Left colon (tissue), 2 donors: ENCODE results near the gene KLF13. TPM values are rescaled to one million over a fixed set of nuclear protein-coding genes. Genes with fewer than 3 reads are reported as not detected.
A peak's percentile ranks its signal among the peaks of the same experiment; 100 is the strongest.

ENCODE experiments used
- ATAC-seq: fragments of 200-7000 bp; cut with Tn5 transposase; one replicate; pipeline ENCODE4 v1.9.1; 2020; ENCODE audit warnings: mild to moderate bottlenecking, moderate library complexity
- DNase-seq, 2 donors: peaks; one replicate each; pipeline ENCODE4 v3.0.0-alpha.2; 2020
- intact Hi-C, 2 donors: fragments of 100-400 bp; cut with DNase I in 1 of 2; cut with micrococcal nuclease in 1 of 2; formaldehyde crosslinking; loops; one replicate each; pipeline versions ENCODE4 v1.11.2 to v1.14.0; 2022; cut with DNase I, micrococcal nuclease
- total RNA-seq, 2 donors: library from RNA; stranded (reverse); fragmentation: NEBNext Ultra II Directional; extraction: Animal tissue kit (Norgen Biotek cat#: 25700); gene quantifications; one replicate each; pipeline ENCODE4 v1.2.1, GENCODE V29; 2021
- donor health status: DM: no; HTN: no; CAD: no.
- donor health status: DM: yes; HTN: yes; CAD: no.

Gene KLF13
- total RNA-seq, 2 donors from 2014 or later, result 36.8 to 103 TPM

DNA sequence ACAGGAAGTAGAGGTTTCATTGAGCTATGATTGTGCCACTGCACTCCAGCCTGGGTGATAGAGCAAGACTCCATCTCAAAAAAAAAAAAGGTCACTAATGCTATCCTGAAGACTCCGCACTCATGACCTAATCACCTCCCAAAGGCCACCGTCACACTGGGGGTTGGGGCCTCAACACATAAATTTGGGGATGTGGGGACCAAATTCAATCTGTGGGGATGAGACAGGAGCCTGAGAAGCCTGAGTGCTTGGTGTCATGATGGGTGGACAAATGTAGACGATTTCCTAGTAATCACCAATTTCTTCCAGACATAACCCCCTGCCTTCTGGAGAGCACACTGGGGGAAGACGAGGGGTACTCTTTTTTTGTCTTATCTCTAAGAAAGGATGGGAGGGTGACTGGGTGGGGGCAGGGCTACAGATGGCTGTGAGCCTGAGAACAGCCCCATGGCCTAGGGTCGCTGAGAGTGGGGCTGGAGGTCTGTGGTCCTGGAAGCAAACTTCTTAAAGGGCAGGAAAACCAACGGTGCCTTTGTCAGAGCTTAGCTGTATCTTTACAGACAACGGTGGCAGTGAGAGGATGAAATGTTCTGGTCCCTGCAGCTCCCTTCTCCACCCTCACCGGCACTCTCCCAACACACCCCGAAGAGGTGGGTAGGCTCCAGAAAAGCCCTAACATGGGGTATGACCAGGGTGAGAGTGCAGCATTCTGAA lies 16.6 kb upstream of the KLF13 start:
- intact Hi-C loops, result no loop called here
- no peak for DNase-seq
- no peak for ATAC-seq

DNA sequence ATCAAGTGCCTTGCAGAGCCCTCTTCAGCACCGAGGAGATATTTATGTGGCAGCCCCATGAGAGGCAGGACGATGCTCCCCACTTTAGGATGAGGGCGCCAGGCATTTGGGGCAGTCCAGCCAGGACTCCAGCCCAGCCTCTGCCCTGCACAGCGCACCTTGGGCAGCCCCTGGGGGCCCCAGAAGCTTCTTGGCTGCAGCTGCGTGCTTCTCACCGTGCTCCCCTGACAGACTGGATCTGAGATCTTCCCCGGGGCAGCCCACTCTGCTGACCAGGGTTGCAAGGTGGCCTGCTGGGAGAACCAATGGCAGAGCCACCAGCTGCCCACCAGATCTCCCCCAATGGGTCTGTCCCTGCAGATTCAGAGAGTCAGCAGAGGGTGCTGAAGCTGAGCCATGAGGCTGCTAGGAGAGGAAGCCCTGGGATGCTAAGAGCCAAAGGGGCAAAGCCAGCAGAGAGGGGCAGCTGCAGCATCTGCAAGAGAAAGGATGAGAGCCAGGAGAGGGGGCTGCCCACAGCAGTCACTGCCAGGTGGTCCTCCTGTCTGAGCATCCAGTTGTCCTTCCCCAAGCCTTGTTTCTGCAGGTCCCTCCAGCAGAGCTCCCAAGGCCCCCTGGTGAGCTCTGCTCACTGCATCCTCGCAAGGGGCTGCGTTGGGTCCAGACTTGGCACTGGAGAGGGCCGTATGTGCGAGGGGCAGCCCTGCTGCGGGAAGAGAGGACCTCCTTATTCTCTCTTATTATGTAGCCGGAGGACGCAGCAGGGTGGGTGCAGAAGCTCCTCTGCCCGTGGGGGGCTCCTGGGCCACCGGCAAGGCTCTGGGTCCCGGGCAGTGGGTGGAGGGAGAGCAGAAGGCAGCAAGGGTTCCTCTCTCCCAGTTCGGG lies 14.7 kb upstream of the KLF13 start:
- ATAC-seq (no peak), DNase-seq (no peak)
- intact Hi-C loops, result no loop called here

DNA sequence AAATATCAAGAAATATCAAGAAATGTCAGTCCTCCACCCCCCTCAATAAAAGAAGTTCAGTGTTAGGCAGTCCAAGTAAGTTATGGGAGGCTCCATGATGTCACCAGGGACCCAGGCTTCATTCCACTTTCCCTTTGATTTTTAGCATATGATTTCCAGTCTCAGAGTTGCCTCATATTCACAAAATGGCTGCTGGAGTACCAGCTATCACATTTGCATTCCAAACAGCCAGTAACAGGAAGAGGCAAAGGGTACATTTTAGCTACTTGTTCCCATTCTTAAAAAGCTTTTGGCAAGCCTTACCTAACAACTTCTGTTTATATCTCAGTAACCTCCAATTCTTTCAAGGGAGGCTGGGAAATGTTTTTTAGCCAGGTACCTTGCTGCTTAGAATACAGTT lies 13.4 kb upstream of the KLF13 start:
- intact Hi-C loops, result no loop called here
- DNase-seq (no peak), ATAC-seq (no peak)

DNA sequence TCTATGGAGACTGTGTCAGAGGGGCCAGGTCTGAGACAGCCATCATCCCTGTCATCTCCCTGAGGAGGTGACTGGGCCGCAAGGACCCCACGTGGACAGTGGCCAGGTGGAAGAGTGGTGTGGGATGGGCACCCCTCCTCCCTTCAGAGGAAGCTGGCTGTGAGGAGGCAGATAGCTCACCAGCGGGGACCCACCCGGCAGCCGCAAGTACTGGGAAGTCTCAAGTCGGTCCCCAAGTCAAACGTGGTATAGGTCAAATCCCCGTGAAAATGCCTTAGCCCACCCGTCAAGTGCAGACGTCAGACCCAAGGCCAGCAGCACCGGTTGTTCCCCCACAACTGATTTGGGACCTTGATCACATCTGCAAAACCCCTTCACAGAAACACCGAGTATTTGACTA lies 12.3 kb upstream of the KLF13 start:
- intact Hi-C loops, result no loop called here
- no peak for DNase-seq

DNA sequence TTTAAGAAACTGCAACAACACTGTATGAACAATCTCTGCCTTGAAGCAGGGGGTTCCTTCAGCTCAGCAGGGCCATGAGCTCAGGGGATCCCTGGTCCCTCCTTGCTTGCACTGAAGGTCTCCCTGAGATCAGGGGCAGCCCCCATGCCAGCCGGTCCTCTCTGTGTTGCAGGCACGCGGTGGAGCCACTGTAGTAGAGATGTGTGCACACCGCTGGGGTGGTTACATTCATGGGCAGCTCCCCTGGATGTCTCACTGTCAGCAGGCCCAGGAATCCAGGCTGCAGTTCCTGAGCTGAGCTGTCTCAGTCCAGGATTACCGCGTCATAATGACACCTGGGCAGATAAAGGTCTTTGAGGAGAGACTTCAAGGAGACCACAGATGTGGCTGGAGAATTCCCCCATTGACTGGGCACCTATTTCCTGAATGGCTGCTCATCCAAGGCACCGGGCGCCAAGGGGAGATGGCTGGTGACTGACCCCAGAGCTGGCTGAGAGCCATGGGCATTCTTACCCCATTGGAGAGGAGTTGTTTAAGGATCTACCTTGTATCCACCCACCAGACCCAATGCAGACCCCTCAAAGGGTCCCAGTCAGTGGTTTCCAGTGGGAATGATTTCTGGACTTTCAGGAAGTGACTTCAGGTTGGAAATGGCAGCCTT lies 10.4 kb upstream of the KLF13 start:
- intact Hi-C loops, result no loop called here
- ATAC-seq, result no peak
- no peak for DNase-seq

More for the DNA sequence above, 12.3 kb upstream of the KLF13 start:
- no peak for ATAC-seq

DNA sequence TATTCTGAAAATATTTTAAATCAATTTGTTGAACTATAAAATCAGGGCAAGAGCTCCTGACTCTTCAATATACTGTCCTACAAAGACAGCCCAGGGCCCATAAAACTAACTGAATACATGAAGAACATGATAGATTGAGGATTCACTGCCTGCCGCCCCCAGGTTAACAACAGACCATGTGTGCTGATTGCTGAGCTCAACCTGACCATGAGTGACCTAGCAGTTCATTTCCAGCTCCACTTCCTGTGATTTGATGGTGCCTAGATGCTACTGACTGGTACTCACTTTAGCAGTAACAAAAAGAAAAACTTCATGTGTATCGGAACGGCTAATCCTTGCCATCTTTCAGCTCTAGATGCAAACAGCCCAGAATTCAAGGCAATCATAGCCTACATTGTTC lies 9.6 kb upstream of the KLF13 start:
- ATAC-seq (no peak), DNase-seq (no peak)
- intact Hi-C loops, result no loop called here

DNA sequence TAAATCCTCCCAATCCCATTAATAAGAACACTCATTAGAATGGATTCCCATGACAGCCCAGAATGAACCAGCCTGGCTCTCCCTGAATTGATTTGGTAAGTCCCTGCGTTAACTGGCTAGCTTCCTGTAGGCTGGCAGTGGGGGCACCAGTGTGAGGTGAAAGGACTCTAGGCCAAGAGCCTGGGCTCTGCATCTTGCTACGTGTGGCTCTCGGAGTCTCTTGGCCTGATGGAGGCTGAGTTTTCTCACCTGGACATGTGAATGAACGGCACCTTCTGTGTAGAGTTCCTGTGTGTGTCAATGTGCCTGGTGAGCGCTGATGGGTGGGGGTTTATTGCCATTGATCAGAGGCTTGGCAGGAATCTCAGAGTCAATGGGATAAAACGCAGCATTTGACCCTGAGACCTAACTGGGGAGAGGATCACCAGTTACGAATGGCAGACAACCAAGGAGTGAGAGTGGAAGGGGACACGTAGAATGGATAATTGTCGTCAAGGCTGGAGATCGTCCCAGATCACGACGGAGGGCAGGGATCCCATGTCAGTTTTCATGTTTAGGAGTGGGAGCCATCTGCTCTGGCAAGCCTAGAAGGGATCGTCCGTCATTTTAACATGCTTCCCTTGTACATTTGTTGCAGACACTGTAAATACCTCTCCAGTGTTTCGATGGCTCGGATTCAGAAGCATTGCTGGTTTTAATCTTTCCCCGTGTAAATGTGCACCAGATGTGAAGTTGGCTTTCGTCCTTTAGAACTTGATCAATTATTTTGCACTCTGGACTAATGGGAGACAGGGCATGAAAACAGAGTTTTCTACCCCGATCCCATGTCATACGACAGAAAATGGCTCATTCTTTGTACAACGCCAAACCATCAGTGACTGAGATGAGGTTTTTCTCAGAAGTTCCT lies 9.0 kb upstream of the KLF13 start:
- DNase-seq (no peak), ATAC-seq (no peak)
- intact Hi-C loops, result no loop called here

DNA sequence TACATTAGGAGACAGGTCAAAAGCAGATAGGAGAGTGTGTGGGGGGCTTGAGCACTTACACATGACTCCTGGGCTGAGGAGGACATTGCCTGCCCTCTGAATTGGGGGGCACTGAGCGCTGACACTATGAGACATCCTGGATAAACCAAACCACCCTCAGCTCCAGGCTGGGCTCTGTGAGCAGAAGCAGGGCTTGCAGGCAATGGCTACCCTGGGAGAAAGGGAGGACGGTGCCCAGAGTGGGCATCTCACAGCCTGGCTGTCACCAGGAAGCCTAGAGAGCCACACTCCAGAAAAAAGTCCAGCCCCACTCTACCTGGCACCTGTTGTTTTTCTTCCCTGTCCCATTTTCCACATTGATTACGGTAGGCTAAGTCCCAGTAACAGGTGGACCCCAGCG lies 8.2 kb upstream of the KLF13 start:
- intact Hi-C loops, result no loop called here
- DNase-seq (no peak), ATAC-seq (no peak)

DNA sequence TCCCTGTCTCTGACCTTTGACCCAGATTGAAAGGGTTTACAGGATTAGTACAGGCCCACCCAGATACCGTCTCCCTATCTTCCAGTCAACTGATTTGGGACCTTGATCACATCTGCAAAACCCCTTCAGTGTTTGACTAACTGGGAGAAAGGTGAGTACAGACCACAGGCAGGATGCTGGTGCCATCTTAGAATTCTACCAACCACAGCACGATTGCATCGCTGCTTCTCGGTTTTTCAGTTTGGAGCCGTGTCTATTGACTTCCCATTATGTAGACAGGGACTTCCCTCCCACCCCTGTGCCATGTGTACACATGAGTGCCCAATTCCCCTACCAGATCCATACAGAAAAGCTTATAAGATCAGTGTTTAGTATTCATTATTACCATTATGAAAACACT lies 6.6 kb upstream of the KLF13 start:
- DNase-seq, result no peak
- ATAC-seq, result no peak
- intact Hi-C loops, result no loop called here

DNA sequence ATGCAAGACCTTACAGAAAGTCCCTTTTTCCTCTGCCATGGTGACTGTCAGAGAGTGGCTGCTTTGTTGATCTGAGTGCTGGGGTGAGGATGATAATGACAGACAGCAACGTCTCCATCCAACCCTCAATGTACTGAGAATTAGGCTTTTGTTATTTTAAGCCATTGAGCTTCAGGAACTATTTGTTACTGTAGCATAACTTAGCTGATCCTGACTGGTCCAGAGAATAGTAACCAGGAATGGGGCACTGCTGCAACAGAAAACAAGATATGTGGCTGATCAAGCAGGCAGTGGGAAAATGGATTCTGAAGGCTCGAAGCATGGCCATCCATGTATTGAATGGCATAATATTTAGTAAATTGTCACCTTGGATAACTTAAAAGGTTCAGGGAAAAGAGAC lies 5.2 kb upstream of the KLF13 start:
- DNase-seq (no peak), ATAC-seq (no peak)
- intact Hi-C loops, result no loop called here

DNA sequence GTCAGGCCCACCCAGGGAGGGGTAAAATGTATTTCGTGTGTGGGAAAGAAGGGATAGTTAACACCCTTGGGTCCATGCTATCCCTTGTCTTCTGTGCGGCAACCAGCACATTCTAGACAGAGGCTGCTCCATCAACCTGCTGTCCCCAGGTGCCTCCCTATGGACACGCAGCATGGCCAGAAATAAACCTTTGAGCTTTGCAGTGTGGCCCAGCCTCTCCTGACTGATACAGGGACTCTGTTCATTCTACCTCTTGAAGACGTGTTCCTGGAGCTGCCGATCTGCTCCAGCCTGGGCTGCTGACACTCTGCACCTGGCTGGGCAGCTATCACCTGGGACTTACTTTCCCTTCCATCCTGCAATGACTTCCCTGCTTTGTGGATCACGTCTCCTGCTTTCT lies 4.1 kb upstream of the KLF13 start:
- DNase-seq (no peak), ATAC-seq (no peak)
- intact Hi-C loops, result no loop called here

DNA sequence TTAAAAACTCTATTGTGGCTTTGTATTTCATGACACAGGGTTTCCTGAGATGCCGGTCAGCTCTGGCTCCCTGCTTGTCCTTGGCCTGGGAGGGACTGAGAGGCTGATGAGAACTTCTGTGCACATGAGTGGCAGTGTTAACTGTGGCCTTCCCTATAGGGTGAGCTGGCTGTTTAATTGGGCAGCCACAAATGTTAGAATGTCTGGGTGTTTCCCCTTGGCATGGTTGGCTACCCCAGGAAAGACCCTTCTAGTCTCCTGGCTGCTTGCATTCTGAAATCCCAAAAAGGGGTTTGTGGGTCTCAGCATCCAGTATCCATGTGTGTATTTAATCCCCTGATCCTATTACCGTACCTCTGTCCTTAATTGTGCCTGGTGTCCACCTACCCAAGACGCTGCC lies 3.0 kb upstream of the KLF13 start:
- intact Hi-C loops, result no loop called here
- DNase-seq, result no peak
- ATAC-seq, result no peak

DNA sequence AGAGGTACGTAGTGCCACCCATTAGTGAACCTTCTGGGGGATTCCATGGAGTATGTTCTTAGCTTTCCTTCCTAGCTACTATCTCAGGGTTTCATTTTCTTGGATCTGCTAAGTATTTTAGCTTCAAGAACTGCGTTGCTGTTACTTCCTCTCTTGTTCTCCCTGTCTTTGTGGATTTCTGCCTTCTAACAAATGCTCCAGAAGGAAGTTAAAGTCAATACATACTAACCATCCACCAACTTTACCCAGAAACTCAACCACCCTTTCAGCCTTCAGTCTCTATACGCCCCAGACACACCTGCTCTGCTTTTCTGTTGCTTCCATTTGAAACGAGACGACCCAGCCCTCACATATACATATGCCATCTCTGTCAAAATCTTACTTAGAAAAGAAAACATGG lies 2.4 kb upstream of the KLF13 start:
- DNase-seq, result no peak
- intact Hi-C loops, result no loop called here
- no peak for ATAC-seq

DNA sequence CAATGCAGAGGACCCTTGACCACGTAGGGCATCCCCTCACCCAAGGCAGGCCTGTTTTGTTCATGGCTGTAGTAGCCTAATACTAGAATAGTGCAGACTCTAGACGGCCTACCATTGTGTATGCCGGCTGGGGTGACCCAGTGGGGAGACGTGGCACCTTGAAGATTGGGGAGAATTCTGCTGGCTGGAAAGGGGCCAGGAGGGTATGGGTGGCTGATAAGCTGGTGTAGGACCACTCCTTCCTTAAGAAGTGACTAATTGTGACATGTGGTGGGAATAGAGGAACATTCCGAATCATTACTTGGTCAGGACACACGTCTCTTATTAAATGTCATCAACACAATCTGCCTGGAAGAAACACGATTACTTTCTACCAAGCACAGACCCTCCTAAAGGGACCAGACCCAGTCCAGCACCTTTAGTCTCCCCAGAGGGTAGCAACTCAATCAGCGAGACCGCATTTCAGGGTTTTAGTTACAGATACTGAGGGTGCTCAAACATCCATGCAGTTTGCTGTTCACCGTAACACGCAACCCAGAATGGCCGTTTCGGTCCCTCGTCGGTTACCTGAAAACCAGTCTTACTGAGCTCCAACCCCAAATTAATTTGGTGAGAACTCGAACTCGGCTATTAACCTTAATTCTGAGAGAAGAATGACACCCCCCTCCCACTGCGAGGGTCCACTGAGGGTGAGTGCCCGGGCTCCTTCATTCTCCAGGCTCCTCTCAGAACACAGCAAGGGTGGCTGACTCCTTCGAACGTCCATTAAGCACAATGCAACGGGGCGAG lies 1.6 kb upstream of the KLF13 start:
- intact Hi-C loops, result no loop called here
- DNase-seq (no peak), ATAC-seq (no peak)

DNA sequence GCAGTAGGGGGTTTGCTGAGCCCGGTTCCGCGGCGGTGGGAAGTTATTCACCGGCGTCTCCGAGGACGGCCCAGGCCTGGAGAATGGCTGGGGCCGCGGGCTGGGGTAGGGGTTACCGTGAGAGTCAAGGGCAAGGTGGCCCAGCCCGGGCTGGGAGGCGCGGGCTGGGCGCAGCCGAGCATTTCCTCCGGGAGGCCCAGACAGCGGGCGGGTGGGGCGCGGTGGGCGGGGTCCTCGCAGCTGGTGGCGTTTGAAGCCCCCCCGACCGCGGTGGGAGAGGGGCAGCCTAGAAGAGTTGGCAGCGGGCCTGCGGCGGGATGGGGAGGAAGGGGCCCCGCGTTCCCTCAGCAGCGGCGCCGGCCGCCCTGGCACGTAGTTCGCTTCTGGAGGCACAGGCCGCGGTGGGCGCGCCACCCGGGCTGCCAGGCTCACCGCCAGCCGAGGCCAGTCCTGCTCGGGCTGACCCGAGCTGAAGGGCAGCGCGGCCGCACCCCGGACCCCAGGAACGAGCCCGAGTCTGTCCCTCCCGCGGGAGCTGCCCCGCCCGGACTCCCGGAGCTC lies 960 bp upstream of the KLF13 start:
- ATAC-seq (peak; percentile 27), DNase-seq (peak in 1 of 2 donors; percentile 88)
- intact Hi-C loops, result no loop called here

DNA sequence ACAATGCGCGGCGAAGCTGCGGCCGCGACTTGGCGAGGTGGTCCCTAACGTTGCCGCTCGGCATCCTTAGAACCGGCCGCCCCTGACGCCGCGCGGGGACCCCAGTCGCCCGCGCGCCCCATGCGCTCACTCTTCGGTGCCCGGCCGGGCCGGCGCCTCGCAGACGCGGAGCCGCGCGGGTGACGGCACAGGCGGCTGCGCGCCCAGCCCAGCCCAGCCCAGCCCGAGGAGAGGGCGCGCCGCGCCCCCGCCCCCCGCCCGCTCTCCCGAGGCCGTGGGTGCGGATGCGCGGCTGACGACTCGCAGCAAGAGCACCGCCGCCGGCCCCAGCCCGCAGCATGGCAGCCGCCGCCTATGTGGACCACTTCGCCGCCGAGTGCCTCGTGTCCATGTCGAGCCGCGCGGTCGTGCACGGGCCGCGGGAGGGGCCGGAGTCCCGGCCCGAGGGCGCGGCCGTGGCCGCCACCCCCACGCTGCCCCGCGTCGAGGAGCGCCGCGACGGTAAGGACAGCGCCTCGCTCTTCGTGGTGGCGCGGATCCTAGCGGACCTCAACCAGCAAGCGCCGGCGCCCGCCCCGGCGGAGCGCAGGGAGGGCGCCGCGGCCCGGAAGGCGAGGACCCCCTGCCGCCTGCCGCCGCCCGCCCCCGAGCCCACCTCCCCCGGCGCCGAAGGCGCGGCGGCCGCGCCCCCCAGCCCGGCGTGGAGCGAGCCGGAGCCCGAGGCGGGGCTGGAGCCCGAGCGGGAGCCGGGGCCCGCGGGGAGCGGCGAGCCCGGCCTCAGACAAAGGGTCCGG lies 437 bp downstream of the KLF13 start:
- DNase-seq, result peak in 1 of 2 donors; percentile 79
- ATAC-seq, result peak; percentile 27
- intact Hi-C loops, result no loop called here
